ENCODE results near the gene ZNRF2. TPM values are rescaled to one million over a fixed set of nuclear protein-coding genes. Genes with fewer than 3 reads are reported as not detected.

Gene ZNRF2
- total RNA-seq, 4 donors from 2014 or later = 9.6 to 19.3 (median 17.4) TPM

DNA sequence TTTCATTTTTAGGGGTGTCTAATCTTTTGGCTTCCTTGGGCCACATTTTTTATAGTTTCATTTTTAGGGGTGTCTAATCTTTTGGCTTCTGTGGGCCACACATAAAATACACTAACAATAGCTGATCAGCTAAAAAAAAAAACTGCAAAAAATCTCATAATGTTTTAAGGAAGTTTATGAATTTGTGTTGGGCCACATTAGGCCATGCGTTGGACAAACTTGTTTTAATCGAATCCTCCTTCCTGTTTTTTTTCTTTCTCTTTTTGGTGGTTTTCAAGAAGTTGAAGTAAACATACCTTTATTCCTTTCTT lies 37.4 kb downstream of the ZNRF2 start:
- no peaks in the 10 kb centered on the region for H3K9me3 ChIP-seq
- H3K36me3 ChIP-seq = no peaks in the 10 kb centered on the region
- ATAC-seq = no peak
- TF ChIP-seq, protein P1, sequence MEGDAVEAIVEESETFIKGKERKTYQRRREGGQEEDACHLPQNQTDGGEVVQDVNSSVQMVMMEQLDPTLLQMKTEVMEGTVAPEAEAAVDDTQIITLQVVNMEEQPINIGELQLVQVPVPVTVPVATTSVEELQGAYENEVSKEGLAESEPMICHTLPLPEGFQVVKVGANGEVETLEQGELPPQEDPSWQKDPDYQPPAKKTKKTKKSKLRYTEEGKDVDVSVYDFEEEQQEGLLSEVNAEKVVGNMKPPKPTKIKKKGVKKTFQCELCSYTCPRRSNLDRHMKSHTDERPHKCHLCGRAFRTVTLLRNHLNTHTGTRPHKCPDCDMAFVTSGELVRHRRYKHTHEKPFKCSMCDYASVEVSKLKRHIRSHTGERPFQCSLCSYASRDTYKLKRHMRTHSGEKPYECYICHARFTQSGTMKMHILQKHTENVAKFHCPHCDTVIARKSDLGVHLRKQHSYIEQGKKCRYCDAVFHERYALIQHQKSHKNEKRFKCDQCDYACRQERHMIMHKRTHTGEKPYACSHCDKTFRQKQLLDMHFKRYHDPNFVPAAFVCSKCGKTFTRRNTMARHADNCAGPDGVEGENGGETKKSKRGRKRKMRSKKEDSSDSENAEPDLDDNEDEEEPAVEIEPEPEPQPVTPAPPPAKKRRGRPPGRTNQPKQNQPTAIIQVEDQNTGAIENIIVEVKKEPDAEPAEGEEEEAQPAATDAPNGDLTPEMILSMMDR (IDR thresholded peaks at IDR 0.05 in 4 of 5, conservative IDR thresholded peaks at IDR 0.05 in 1 of 5) = no peak
- TF ChIP-seq POLR2A (IDR thresholded peaks at IDR 0.05) = no peak
- H3K27ac ChIP-seq = peak overlapping the region in 3 of 4 donors; percentile 6 to 41 (median 40)
- in situ Hi-C loops (cut with MboI; ENCODE audit: low sequenced_read_pairs in 4 of 4) = no loop called here
- H3K4me3 ChIP-seq = peak overlapping the region in 3 of 4 donors; percentile 1 to 31 (median 2)
- no peak for DNase-seq
- H3K4me1 ChIP-seq = peaks cover 44 to 54% of the 10 kb centered on the region in 2 donors
- no peaks in the 10 kb centered on the region for H3K27me3 ChIP-seq
- intact Hi-C loops (cut with DNase I; ENCODE audit: low total_unique reads) = no loop called here

DNA sequence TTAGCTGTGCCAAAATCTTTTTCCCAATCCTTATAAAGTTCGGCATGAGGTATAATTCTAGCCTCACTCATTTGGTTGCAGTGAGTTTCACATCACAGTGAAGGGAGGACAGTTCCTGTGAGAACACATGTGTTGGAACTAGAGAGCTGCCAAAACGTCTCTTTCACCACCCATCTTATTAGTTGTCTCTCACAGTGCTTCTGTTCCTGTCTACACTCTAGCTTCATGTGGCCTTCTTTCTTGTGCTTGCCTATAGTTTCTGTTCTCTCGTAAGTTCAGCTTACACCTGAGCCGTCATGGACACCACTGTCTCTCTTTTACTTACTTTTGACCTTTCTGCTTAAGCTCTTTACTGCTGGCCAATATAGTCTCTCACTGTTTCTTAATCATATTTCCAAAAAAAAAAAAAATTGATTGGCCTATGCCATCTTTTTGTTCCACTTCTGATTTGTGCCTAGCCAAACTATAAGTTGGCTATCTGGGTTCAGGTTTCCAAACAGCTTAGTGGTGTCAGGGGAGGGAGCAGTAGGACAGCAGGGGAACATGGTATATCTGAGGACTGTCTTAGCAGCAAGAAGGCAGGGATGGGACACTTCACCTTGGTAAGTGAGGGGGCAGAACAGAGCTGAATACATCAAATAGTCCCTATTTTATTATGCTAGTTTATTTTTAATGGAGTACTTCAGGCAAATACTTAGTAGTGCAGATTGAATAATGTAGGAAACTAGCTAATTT lies 38.0 kb downstream of the ZNRF2 start:
- H3K36me3 ChIP-seq = no peaks in the 10 kb centered on the region
- H3K4me3 ChIP-seq = peak overlapping the region in 2 of 4 donors; percentile 1 to 31
- no peak for TF ChIP-seq POLR2A (IDR thresholded peaks at IDR 0.05)
- TF ChIP-seq, protein P1 (IDR thresholded peaks at IDR 0.05 in 4 of 5, conservative IDR thresholded peaks at IDR 0.05 in 1 of 5) = no peak
- intact Hi-C loops (cut with DNase I; ENCODE audit: low total_unique reads) = no loop called here
- no peaks in the 10 kb centered on the region for H3K27me3 ChIP-seq
- H3K4me1 ChIP-seq = peaks cover 43 to 48% of the 10 kb centered on the region in 2 donors
- DNase-seq (peak in 1 of 2 donors; percentile 28), ATAC-seq (peak; percentile 91 to 99)
- H3K9me3 ChIP-seq = no peaks in the 10 kb centered on the region
- H3K27ac ChIP-seq = peak overlapping the region; percentile 30 to 54 (median 40)
- in situ Hi-C loops (cut with MboI; ENCODE audit: low sequenced_read_pairs in 4 of 4) = no loop called here

DNA sequence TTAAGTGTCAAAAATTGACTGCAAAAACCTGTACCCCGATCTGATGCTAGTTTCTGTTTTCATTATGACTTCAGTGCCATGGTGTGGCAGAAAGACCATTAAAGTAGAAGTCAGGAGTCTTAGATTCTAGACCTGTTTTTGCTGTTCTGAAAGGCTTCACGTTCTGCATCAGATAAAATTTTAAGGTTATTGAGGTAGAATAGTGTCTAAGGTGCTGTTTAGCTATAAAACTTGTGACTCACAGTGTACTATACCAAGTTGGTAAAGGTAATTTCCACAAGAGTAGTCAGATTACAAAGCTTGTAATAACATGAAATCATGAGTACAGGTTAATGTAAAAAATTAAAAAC lies 38.6 kb downstream of the ZNRF2 start:
- no peaks in the 10 kb centered on the region for H3K9me3 ChIP-seq
- H3K27ac ChIP-seq = peak overlapping the region in 2 of 4 donors; percentile 41 to 54
- H3K27me3 ChIP-seq = no peaks in the 10 kb centered on the region
- in situ Hi-C loops (cut with MboI; ENCODE audit: low sequenced_read_pairs in 4 of 4) (no loop called here), intact Hi-C loops (cut with DNase I; ENCODE audit: low total_unique reads) (no loop called here)
- no peak for DNase-seq
- no peaks in the 10 kb centered on the region for H3K36me3 ChIP-seq
- TF ChIP-seq, protein P1 (IDR thresholded peaks at IDR 0.05 in 4 of 5, conservative IDR thresholded peaks at IDR 0.05 in 1 of 5) = no peak
- TF ChIP-seq POLR2A (IDR thresholded peaks at IDR 0.05) = no peak
- no peak overlapping the region for H3K4me3 ChIP-seq
- ATAC-seq = no peak
- H3K4me1 ChIP-seq = peaks cover 37 to 42% of the 10 kb centered on the region in 2 donors

DNA sequence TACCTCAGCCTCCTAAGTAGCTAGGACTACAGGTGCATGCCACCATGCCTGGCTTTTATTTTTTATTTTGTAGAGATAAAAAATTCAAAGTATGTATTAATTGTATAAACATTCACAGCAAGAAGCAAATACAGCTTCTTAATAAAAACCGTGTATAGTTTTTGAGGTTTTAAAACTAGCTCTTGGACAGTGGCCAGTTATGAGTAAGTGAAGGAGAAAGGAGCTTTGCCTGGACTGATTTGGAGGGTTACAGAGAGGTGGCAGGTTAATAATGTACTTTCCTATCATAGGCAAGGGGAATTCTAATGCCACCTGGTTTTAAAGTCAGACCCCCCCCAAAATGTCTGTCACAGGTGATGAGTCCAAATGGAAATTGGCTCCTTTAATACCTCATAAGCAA lies 43.4 kb downstream of the ZNRF2 start:
- ATAC-seq (no peak), DNase-seq (no peak)
- Histone ChIP-seq H3K9me3 (no peaks in the 10 kb centered on the region), H3K4me1 (peaks cover 32 to 34% of the 10 kb centered on the region in 2 donors), H3K27me3 (no peaks in the 10 kb centered on the region), H3K36me3 (no peaks in the 10 kb centered on the region), H3K4me3 (no peak overlapping the region), H3K27ac (no peak overlapping the region)
- TF ChIP-seq POLR2A (IDR thresholded peaks at IDR 0.05) = no peak
- in situ Hi-C loops (cut with MboI; ENCODE audit: low sequenced_read_pairs in 4 of 4) = no loop called here
- intact Hi-C loops (cut with DNase I; ENCODE audit: low total_unique reads) = no loop called here

DNA sequence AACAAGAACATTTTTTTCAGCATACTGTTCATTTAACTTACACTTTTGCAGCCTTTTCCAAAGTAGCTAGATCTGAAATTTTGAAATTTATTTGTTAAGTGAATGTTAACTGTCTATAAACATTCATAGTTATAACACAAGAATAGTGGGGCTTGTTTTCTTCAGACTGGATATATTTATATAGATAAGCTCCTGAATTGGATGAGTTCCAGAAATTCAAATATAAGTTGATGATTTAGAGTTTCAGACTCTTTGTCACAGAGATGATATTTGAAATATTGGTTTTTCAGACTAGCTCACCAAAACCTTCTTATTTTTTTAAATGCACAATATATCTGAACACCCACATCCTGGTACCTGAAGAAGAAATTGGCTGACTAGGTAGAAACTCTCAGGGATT lies 44.0 kb downstream of the ZNRF2 start:
- Histone ChIP-seq H3K4me3 (no peak overlapping the region), H3K27ac (no peak overlapping the region), H3K27me3 (no peaks in the 10 kb centered on the region), H3K36me3 (no peaks in the 10 kb centered on the region), H3K4me1 (peaks cover 26 to 33% of the 10 kb centered on the region in 2 donors), H3K9me3 (no peaks in the 10 kb centered on the region)
- DNase-seq = no peak
- intact Hi-C loops (cut with DNase I; ENCODE audit: low total_unique reads) (no loop called here), in situ Hi-C loops (cut with MboI; ENCODE audit: low sequenced_read_pairs in 4 of 4) (no loop called here)
- ATAC-seq = no peak
- TF ChIP-seq POLR2A (IDR thresholded peaks at IDR 0.05) = no peak
- TF ChIP-seq, protein P1 (IDR thresholded peaks at IDR 0.05 in 4 of 5, conservative IDR thresholded peaks at IDR 0.05 in 1 of 5) = no peak

Measured in gastrocnemius medialis (tissue), 4 donors.